Ishikawa (cell line): Measurements from ENCODE around the gene RAF1.
A peak's percentile ranks its signal among the peaks of the same experiment; 100 is the strongest.

Experiments
- CEBPB ChIP-seq: IDR thresholded peaks from 2 replicates; pipeline ENCODE4 v1.6.1; 2012
- CREB1 ChIP-seq: IDR thresholded peaks from 2 replicates; pipeline ENCODE4 v1.6.1; 2012; ENCODE audit warnings: low read depth
- EGR1 ChIP-seq: IDR thresholded peaks from 2 replicates; pipeline ENCODE4 v1.6.1; 2012
- EP300 ChIP-seq: IDR thresholded peaks from 2 replicates; pipeline ENCODE4 v1.6.1; 2012; ENCODE audit warnings: borderline replicate concordance
- FOXM1 ChIP-seq: IDR thresholded peaks from 2 replicates; pipeline ENCODE4 v1.6.1; 2012; ENCODE audit warnings: low read depth, borderline replicate concordance
- MAX ChIP-seq: IDR thresholded peaks from 2 replicates; pipeline ENCODE4 v1.6.1; 2012
- NFIC ChIP-seq: IDR thresholded peaks from 2 replicates; pipeline ENCODE4 v1.6.1; 2012
- RAD21 ChIP-seq: IDR thresholded peaks from 2 replicates; pipeline ENCODE4 v1.6.1; 2012; ENCODE audit warnings: low read depth
- REST ChIP-seq: IDR thresholded peaks from 2 replicates; pipeline ENCODE4 v1.6.1; 2012; ENCODE audit warnings: low read depth, mild to moderate bottlenecking
- TAF1 ChIP-seq: IDR thresholded peaks from 2 replicates; pipeline ENCODE4 v1.6.1; 2012; ENCODE audit warnings: low read depth, mild to moderate bottlenecking
- TCF12 ChIP-seq: IDR thresholded peaks from 2 replicates; pipeline ENCODE4 v1.6.1; 2012; ENCODE audit warnings: low read depth
- TEAD4 ChIP-seq: IDR thresholded peaks from 2 replicates; pipeline ENCODE4 v1.6.1; 2012
- USF1 ChIP-seq: IDR thresholded peaks from 2 replicates; pipeline ENCODE4 v1.6.1; 2012
- YY1 ChIP-seq: IDR thresholded peaks from 2 replicates; pipeline ENCODE4 v1.6.1; 2012; ENCODE audit warnings: low read depth
- ZBTB7A ChIP-seq: IDR thresholded peaks from 2 replicates; pipeline ENCODE4 v1.6.1; 2012; ENCODE audit warnings: low read depth

The RAF1 gene

GRCh38 chr3:12593473-12593872, 70.4 kb downstream of the RAF1 start:
- TF ChIP-seq TAF1, result no peak
- TF ChIP-seq TEAD4, result no peak
- no peak for TF ChIP-seq TCF12
- TF ChIP-seq YY1, result no peak
- no peak for TF ChIP-seq MAX
- no peak for TF ChIP-seq NFIC
- no peak for TF ChIP-seq REST
- no peak for TF ChIP-seq USF1
- no peak for TF ChIP-seq ZBTB7A
- TF ChIP-seq EGR1, result no peak
- no peak for TF ChIP-seq FOXM1
- TF ChIP-seq EP300, result no peak
- TF ChIP-seq CREB1, result no peak
- no peak for TF ChIP-seq CEBPB
- TF ChIP-seq RAD21, result no peak

- no peak for TF ChIP-seq YY1
- no peak for TF ChIP-seq TEAD4
- no peak for TF ChIP-seq CREB1
- TF ChIP-seq ZBTB7A, result no peak
- TF ChIP-seq EGR1, result no peak
- no peak for TF ChIP-seq RAD21
- TF ChIP-seq TCF12, result no peak
- no peak for TF ChIP-seq EP300
- TF ChIP-seq USF1, result no peak
- no peak for TF ChIP-seq MAX
- TF ChIP-seq CEBPB, result no peak
- no peak for TF ChIP-seq FOXM1
Observed at GRCh38 chr3:12591997-12592715, 71.8 kb downstream of the RAF1 start.

- TF ChIP-seq MAX (no peak), TAF1 (no peak), TCF12 (no peak), EGR1 (no peak)
Observed at GRCh38 chr3:12591456-12591855, 72.5 kb downstream of the RAF1 start.

- TF ChIP-seq USF1, result no peak
- TF ChIP-seq RAD21, result no peak
- no peak for TF ChIP-seq TCF12
- TF ChIP-seq CEBPB, result no peak
- no peak for TF ChIP-seq TEAD4
Observed at GRCh38 chr3:12590096-12590495, 73.8 kb downstream of the RAF1 start.

GRCh38 chr3:12588039-12589009, 75.6 kb downstream of the RAF1 start:
- no peak for TF ChIP-seq RAD21
- peak; percentile 68 for TF ChIP-seq CEBPB

GRCh38 chr3:12586403-12586802, 77.5 kb downstream of the RAF1 start:
- TF ChIP-seq USF1 (no peak), EP300 (no peak), ZBTB7A (no peak), TAF1 (no peak), NFIC (no peak)

- TF ChIP-seq REST, result no peak
- TF ChIP-seq FOXM1, result no peak
- TF ChIP-seq NFIC, result no peak
- no peak for TF ChIP-seq CREB1
- TF ChIP-seq ZBTB7A, result no peak
- no peak for TF ChIP-seq TEAD4
- TF ChIP-seq CEBPB, result no peak
- TF ChIP-seq TCF12, result no peak
- no peak for TF ChIP-seq TAF1
- TF ChIP-seq USF1, result no peak
- TF ChIP-seq YY1, result no peak
- no peak for TF ChIP-seq MAX
- TF ChIP-seq RAD21, result no peak
- TF ChIP-seq EP300, result no peak
- no peak for TF ChIP-seq EGR1
Observed at GRCh38 chr3:12585970-12586369, 77.9 kb downstream of the RAF1 start.
